GM21723 (cell line): ENCODE measurements around the gene SYCE1L.
"Not testable (repeated sequence)": the region's sequence is repeated elsewhere in the genome, so short reads cannot be mapped to it uniquely, and the experiment has no call there.

Experiments used
- ATAC-seq: cut with Tn5 transposase; IDR thresholded peaks from one replicate; pipeline ENCODE4 v1.9.1; 2021; ENCODE audit warnings: mild to moderate bottlenecking, moderate library complexity; ENCODE audit not compliant: unreplicated experiment

Gene SYCE1L

GRCh38 chr16:77199211-77199610 is at the start of gene SYCE1L:
TSS of gene SYCE1L (plus strand) at chr16:77199408. CDS start at chr16:77199452, 44 bp downstream.
- ATAC-seq = no peak

GRCh38 chr16:77157346-77158058 is 41.7 kb upstream of the SYCE1L start:
- ATAC-seq = no peak

- no peak for ATAC-seq
Observed at GRCh38 chr16:77158293-77158692, 40.9 kb upstream of the SYCE1L start.

- no peak for ATAC-seq
Observed at GRCh38 chr16:77165006-77165405, 34.2 kb upstream of the SYCE1L start.

GRCh38 chr16:77165536-77166236 is 33.5 kb upstream of the SYCE1L start:
- not testable (repeated sequence) for ATAC-seq

GRCh38 chr16:77166726-77167125 is 32.5 kb upstream of the SYCE1L start:
- no peak for ATAC-seq

GRCh38 chr16:77168901-77169300 is 30.3 kb upstream of the SYCE1L start:
- ATAC-seq = no peak

GRCh38 chr16:77169650-77170236 is 29.5 kb upstream of the SYCE1L start:
- no peak for ATAC-seq

GRCh38 chr16:77170805-77171204 is 28.4 kb upstream of the SYCE1L start:
- ATAC-seq = no peak

GRCh38 chr16:77171745-77172635 is 27.2 kb upstream of the SYCE1L start:
- ATAC-seq = peak; percentile 79

GRCh38 chr16:77172951-77173350 is 26.3 kb upstream of the SYCE1L start:
- no peak for ATAC-seq

- ATAC-seq = no peak
Observed at GRCh38 chr16:77183137-77183536, 16.1 kb upstream of the SYCE1L start.

GRCh38 chr16:77186298-77186697 is 12.9 kb upstream of the SYCE1L start:
- ATAC-seq = not testable (repeated sequence)

- ATAC-seq = no peak
Observed at GRCh38 chr16:77190190-77190477, 9.1 kb upstream of the SYCE1L start.

GRCh38 chr16:77190478-77191258 is 8.5 kb upstream of the SYCE1L start, which contains the start of gene MON1B:
TSS of gene MON1B (plus strand) at chr16:77191190. CDS start at chr16:77191486, 296 bp downstream.
- ATAC-seq = peak; percentile 97

- no peak for ATAC-seq
Observed at GRCh38 chr16:77191259-77191969, 7.8 kb upstream of the SYCE1L start.

- no peak for ATAC-seq
Observed at GRCh38 chr16:77193377-77193776, 5.8 kb upstream of the SYCE1L start.

GRCh38 chr16:77194295-77195231 is 4.6 kb upstream of the SYCE1L start:
- no peak for ATAC-seq

GRCh38 chr16:77195411-77195810 is 3.8 kb upstream of the SYCE1L start:
- no peak for ATAC-seq
